GM12801 (cell line): ENCODE results near the gene MICB.

ENCODE experiments used
- TF ChIP-seq, protein P1 (sequence below): IDR thresholded peaks from one replicate; pipeline ENCODE4 v1.5.1; 2011; ENCODE audit warnings: control low read depth; ENCODE audit not compliant: insufficient read length; ENCODE audit errors: extremely low read depth

The MICB gene

DNA sequence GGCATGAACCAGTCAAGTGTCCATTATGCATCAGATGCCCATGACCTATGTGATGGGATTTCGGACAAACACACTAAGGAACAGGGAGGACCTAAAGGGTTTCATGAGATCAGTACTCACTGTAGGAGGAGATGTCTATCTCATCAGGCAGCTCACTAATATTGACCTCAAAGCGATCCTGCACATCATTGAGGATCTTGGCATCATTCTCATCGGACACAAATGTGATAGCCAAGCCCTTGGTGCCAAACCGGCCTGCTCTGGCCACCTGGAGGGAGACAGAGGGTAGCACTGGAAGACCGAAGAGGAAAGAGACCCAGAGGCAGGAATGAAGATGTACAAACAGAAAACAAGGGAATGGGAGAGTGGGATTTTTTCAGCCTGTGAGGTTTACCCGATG is 32.7 kb downstream of the MICB start:
- TF ChIP-seq, protein P1, sequence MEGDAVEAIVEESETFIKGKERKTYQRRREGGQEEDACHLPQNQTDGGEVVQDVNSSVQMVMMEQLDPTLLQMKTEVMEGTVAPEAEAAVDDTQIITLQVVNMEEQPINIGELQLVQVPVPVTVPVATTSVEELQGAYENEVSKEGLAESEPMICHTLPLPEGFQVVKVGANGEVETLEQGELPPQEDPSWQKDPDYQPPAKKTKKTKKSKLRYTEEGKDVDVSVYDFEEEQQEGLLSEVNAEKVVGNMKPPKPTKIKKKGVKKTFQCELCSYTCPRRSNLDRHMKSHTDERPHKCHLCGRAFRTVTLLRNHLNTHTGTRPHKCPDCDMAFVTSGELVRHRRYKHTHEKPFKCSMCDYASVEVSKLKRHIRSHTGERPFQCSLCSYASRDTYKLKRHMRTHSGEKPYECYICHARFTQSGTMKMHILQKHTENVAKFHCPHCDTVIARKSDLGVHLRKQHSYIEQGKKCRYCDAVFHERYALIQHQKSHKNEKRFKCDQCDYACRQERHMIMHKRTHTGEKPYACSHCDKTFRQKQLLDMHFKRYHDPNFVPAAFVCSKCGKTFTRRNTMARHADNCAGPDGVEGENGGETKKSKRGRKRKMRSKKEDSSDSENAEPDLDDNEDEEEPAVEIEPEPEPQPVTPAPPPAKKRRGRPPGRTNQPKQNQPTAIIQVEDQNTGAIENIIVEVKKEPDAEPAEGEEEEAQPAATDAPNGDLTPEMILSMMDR = no peak

GRCh38 chr6:31531162-31531561 is 33.2 kb downstream of the MICB start:
- TF ChIP-seq, protein P1 = no peak

- TF ChIP-seq, protein P1 = no peak
Observed at GRCh38 chr6:31531771-31532643, 34.1 kb downstream of the MICB start.

DNA sequence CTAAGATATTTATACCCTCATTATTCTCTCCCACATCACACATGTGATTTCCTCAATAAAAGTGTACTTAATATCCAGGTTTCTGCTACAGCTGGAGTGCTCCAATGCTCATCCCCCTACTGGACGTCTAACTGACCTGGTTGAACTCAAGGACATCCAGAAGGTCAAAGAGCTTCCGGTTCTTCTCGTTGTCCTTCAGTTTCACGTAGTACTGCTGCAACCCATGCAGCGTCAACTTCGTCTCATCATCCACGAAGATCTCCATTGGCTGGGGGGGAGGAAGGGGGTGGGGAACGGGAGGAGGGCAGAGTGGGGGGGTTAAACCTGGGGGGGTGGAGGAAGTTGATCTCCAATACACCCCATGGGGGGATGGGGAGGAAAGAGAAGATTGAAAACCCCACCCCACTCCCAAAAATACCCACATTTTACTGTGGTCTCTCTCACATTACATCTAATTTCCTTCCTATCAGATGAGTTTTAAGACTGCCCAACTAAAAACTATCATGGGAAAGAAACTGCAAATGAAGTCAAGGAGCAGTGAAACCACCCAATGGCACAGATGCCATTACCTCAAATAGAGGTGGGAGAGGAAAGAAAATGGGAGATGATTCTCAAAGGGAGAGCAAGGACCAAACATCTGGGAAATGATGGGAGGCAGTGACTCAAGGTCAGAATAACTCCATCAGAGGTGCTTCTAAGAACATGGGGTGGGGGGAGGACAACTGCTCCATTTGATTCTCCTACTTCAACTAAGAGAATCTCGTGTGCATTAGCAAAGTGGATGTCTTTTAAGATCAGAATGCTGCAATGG is 34.9 kb downstream of the MICB start:
- TF ChIP-seq, protein P1 = no peak

DNA sequence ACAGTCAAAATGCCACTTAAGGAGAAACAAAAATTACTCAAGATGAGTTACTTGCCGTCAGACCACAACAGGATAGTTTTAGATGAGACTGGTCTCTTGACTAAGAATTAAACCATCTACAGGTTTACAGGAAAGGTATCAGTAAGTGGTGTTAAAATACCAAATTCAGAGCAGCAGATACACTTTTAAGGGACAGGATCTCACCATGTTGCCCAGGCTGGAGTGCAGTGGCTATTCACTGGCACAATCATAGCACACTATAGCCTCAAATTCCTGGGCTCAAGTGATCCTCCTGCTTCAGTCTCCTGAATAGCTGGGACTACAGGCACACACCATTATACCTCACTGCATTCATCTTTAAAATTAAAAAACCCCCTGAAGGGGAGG is 35.5 kb downstream of the MICB start:
- TF ChIP-seq, protein P1 = no peak

DNA sequence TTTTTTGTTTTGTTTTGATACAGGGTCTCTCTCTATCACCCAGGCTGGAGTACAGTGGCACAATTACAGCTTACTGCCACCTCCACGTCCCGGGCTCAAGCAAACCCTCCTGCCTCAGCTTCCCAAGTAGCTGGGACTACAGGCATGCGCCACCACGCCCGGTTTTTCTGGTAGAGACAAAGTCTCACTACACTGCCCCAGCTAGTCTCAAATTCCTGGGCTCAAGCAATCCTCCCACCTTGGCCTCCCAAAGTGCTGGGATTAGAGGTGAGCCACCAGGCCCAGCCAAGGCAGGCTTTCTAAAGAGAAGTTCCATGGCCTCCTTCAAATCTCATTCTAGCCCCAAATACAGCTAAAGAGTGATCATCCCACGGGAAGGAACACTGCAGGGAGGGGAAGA is 36.1 kb downstream of the MICB start:
- TF ChIP-seq, protein P1 = no peak

DNA sequence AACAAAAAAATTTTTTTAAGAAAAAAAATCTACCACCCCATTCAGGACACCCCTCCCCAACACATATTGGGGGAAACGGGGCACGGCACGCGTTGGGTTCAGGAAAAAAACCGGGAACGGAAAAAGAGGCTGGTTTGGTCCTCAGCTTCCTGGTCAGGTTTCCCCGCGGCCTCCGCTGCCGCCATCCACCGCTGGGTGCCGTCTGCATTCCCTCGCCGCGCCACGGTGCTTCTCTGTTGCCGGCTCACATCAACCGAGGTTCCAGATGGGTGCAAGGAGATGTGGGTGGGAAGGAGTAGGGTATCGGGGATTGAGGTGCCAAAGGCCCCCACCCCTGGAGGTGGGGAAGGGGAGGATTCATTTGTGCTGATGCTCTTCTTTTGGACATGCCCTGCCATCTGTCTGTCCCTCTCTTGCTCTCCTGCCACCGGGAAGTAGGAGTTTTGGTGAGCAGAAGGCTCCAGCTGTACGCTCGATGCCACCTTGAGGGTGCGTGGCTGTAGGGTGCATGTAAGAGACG is 36.6 kb downstream of the MICB start:
- TF ChIP-seq, protein P1 = no peak
